GM12874 (cell line): ENCODE measurements around the gene ZNF71.

Source experiments
- TF ChIP-seq, protein P1 (sequence below): IDR thresholded peaks from 2 replicates; pipeline ENCODE4 v1.5.1; 2011; ENCODE audit warnings: low read depth, mild to moderate bottlenecking, control low read depth, low read length, moderate library complexity; ENCODE audit not compliant: insufficient read depth

The ZNF71 gene

DNA sequence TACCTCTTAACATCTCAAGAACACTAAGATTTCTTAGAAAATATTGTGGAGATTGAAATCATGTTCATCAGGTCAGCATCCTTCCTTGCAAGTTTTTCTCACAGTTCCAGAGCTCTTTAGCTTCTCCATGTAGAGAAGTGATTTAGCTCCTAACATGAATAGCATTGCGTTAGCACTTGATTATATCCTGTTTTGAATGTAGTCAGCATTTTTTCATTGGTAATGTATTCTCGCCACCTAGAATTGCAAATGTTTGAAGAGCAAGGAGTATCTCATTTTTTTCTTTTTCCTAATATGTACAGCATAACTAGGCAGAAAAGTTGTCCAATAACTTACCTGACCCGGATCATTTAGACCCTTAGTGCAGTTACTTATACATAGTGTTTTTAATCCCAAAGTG lies 21.2 kb upstream of the ZNF71 start:
- TF ChIP-seq, protein P1, sequence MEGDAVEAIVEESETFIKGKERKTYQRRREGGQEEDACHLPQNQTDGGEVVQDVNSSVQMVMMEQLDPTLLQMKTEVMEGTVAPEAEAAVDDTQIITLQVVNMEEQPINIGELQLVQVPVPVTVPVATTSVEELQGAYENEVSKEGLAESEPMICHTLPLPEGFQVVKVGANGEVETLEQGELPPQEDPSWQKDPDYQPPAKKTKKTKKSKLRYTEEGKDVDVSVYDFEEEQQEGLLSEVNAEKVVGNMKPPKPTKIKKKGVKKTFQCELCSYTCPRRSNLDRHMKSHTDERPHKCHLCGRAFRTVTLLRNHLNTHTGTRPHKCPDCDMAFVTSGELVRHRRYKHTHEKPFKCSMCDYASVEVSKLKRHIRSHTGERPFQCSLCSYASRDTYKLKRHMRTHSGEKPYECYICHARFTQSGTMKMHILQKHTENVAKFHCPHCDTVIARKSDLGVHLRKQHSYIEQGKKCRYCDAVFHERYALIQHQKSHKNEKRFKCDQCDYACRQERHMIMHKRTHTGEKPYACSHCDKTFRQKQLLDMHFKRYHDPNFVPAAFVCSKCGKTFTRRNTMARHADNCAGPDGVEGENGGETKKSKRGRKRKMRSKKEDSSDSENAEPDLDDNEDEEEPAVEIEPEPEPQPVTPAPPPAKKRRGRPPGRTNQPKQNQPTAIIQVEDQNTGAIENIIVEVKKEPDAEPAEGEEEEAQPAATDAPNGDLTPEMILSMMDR, result no peak

DNA sequence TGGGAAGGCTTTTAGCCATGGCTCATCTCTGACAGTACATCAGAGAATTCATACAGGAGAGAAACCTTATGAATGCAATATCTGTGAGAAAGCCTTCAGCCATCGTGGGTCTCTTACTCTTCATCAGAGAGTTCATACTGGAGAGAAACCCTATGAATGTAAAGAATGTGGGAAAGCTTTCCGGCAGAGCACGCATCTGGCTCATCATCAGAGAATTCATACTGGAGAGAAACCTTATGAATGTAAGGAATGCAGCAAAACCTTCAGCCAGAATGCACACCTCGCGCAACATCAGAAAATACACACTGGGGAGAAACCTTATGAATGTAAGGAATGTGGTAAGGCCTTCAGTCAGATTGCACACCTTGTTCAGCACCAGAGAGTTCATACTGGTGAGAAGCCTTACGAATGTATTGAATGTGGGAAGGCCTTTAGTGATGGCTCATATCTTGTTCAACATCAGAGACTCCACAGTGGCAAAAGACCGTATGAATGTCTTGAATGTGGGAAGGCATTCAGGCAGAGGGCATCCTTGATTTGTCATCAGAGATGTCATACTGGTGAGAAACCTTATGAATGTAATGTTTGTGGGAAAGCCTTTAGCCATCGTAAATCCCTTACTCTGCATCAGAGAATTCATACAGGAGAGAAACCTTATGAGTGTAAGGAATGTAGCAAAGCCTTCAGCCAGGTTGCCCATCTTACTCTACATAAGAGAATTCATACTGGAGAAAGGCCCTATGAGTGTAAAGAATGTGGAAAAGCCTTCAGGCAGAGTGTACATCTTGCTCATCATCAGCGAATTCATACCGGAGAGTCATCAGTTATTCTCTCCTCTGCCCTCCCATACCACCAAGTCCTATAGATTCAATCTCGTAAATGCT lies 17.1 kb upstream of the ZNF71 start:
- TF ChIP-seq, protein P1, result no peak

DNA sequence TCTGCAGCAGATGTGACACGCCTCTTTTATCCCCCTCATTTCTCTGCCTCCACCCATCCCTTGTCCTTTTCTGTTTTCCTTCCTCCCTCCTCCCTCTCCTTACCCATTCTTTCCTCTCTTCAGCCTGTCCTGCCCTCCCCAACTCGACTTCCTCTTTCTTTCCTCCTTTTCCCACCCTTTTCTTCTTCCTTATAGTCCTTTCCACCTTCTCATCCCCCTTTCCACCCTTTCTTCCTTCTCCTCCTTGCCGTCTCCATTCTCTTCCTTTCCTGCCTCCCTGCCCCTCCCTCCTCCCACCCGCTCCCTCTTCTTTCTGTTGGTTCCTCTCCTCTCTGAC lies 688 bp upstream of the ZNF71 start:
- TF ChIP-seq, protein P1, result no peak

DNA sequence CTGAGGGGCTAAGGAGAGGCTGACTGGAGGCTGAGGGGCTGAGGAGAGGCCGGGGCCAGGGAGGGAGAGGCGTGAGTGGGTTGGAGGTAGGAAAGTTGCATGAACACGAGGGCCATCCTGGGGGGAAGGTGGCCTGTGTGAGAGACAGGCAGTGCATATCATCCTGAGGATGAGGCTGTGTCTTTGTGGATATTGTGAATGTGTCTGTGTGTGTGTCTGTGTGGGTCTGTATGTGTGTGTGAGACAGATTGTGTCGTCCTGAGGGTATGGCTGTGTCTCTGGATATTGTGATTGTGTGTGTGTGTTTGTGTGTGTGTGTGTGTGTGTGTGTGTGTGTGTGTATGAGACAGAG lies 422 bp downstream of the ZNF71 start:
- TF ChIP-seq, protein P1, result no peak

DNA sequence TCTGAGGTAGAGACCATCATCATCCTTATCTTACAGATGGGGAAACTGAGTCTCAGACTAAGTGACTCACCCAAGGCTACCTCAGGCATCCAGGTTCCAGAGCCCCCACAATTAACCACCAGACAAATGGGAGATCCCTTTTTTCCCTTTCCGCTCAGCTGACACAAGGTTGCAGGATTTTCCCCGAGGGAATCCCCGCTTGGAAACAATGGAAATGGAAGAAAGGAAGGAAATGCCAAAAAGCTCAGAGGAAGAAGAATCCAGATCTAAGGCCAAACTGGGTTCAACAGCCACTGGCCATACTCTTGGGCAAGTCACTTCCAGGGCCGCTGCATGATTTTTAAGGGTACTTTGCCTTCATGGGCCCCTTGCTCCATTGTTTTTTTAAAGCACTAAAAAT lies 1.6 kb downstream of the ZNF71 start:
- TF ChIP-seq, protein P1, result no peak

DNA sequence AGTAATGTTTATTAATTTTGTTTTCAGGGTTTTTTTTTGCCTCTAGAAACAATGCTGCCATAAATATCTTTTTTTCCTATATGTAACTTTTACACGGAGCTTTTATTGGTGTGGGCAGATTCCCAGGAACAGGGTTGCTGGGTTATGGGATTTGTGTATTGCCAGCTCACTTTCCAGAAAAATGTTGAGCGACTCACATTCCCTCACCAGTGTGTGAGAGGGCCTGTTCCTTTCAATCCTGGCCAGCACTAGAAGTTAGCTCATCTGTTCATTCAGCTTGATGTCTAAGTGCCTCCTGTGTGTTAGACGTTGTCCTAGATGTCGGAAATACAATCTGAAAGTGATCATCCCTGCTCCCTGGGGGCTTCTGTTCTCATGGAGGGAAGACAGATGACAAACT lies 2.6 kb downstream of the ZNF71 start:
- TF ChIP-seq, protein P1, result no peak

DNA sequence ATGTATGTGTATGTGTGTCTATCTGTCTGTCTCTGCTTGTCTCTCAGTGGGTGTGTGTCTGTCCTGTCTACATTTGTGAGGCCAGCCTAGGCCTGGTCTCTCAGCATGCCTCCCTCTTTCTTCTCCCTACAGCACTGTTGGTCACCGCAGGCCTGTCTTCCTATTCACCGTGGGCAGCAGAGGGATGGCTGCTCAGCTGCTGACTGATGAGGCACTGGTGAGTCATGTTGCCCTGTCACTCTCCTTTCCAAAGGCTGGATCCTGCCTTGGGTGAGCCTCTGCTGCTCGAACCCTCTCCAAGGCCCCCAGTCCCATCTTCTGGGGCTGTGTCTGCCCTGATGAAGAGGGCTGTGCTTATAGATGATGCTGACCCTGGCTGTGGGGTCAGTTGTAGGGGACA lies 6.3 kb downstream of the ZNF71 start:
- TF ChIP-seq, protein P1, result no peak
